Adrenal gland (tissue), 12 donors: Measurements from ENCODE around the gene DUOXA2. TPM values are rescaled to one million over a fixed set of nuclear protein-coding genes. Genes with fewer than 3 reads are reported as not detected.

Experiments
- DNase-seq, 7 donors: peaks; one replicate each; pipeline ENCODE4 v3.0.0-alpha.2; 2019 to 2020
- H3K27ac ChIP-seq, 5 donors: fragments of 200-600 bp; sonication (generic) in 4 of 5; 1 replicate in 3 of 5; 2 replicates in 2 of 5; pipeline versions ENCODE4 v1.5.1 to v1.8.0; 2016 to 2020; ENCODE audit warnings: mild to moderate bottlenecking in 1 of 5
- H3K27me3 ChIP-seq: fragments of 200-600 bp; 2 replicates; pipeline ENCODE4 v1.8.0; 2021
- H3K36me3 ChIP-seq, 2 donors: fragments of 200-600 bp; replicated peaks in 1 of 2; 1 replicate in 1 of 2; 2 replicates in 1 of 2; pipeline versions ENCODE4 v1.5.1 to v1.8.0; 2018 to 2022
- H3K4me1 ChIP-seq, 2 donors: fragments of 200-600 bp; replicated peaks in 1 of 2; 1 replicate in 1 of 2; 2 replicates in 1 of 2; pipeline versions ENCODE4 v1.5.1 to v1.8.0; 2018 to 2021
- H3K4me3 ChIP-seq, 4 donors: fragments of 200-600 bp; sonication (generic) in 3 of 4; one replicate each; pipeline ENCODE4 v1.5.1; 2016 to 2018
- H3K9me3 ChIP-seq, 3 donors: fragments of 200-600 bp; sonication (generic) in 1 of 3; replicated peaks in 1 of 3; 1 replicate in 2 of 3; 2 replicates in 1 of 3; pipeline versions ENCODE4 v1.5.1 to v1.8.0; 2016 to 2021
- POLR2A ChIP-seq, 2 donors: fragments of 450-650 bp; IDR thresholded peaks; one replicate each; pipeline ENCODE4 v1.6.1; 2017; ENCODE audit warnings: antibody characterized with exemption in 2 of 2, mild to moderate bottlenecking in 2 of 2, moderate library complexity in 1 of 2
- WGBS, 4 donors: extraction: QIAGEN DNeasy Blood & Tissue Kit in 2 of 4; methylation state at CpG; one replicate each; pipeline versions ENCODE4 v1.1.5 to v1.1.7; 2013 to 2017; 5-methylcytosine and 5-hydroxymethylcytosine counted together
- intact Hi-C, 2 donors: fragments of 100-400 bp; cut with DNase I; formaldehyde crosslinking; loops; one replicate each; pipeline versions ENCODE4 v1.14.1 to v1.15.0; 2022 to 2023
- polyA plus RNA-seq, 3 donors: library from polyadenylated mRNA; stranded (reverse); fragments of 200-250 nt in 2 of 3; fragments of 350-450 nt in 1 of 3; fragmentation: Illumina TruSeq in 1 of 3; extraction: RNeasy Lipid Tissue Mini Kit (QIAGEN cat#74804) in 1 of 3; gene quantifications; one replicate each; pipeline ENCODE4 v1.2.3, GENCODE V29; 2013 to 2014
- total RNA-seq, 9 donors: library from RNA; depleted of rRNA in 4 of 9; stranded (reverse); fragments of >200 nt in 4 of 9; fragments of 120-200 nt in 1 of 9; fragmentation: NEBNext Ultra II Directional in 1 of 9; extraction: Animal tissue kit (Norgen Biotek cat#: 25700) in 1 of 9; gene quantifications; one replicate each; pipeline versions ENCODE4 v1.1.0 to v1.2.4, GENCODE V29; 2013 to 2023
- TF ChIP-seq, protein P1 (sequence below), 6 experiments: fragments of 450-650 bp in 4 of 6; fragments of 200-600 bp in 2 of 6; sonication (generic) in 1 of 6; IDR thresholded peaks; 1 replicate in 5 of 6; 2 replicates in 1 of 6; pipeline versions ENCODE4 v1.5.1 to v1.8.0; 2016 to 2021; ENCODE audit warnings: antibody characterized with exemption in 6 of 6, mild to moderate bottlenecking in 2 of 6, moderate library complexity in 1 of 6
- donor health status: healthy with polysubstance abuse.
- donor health status: Bipolar disorder and iron deficiency.
- donor health status: DM: yes; HTN: yes; CAD: no.
- donor health status: DM: no; HTN: no; CAD: no.
- donor health status: DM: no; HTN: no; CAD: no.
- donor health status: DM: yes; HTN: yes; CAD: no.

Gene DUOXA2
- total and polyA plus RNA-seq, 12 donors = 0.11 to 4.1 (median 0.85) TPM; not detected in 4

DNA sequence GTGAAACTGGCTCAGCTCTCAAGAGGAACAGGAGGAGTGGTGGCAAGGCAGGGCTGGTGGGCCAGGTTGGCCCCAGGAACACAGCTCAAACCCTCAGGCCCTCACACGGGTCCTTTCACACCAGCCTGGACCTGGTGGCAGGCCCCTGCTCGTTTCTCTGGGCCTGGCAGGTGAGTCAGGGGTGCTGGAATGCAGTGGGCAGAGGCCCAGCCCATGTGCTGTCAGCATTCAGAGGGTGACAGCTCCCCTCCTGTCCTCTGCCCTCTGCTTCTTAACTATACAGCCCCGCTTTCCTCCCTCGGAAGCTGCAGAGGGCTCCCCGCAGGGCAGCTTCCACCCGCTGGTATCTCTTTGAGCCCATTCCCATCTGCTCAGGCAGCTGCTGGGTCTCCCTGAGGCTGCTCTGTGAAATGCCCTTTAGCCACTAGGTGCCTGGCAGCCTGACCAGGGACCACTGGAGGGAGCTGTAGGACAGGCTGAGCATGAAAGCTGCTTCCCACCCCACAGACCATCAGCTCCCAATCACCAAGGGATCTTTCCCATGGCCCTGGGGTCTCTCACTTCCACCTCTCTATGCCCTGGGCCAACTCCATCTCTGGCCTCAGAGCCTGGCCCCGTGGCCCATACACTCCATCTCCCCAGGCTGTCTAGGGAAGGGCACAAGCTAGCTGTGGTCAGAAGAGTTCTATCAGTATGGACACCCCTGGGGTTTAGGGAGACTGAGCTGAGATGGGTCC lies 48.8 kb downstream of the DUOXA2 start:
- Histone ChIP-seq H3K36me3 (no peaks in the 10 kb centered on the region), H3K4me3 (no peak overlapping the region), H3K4me1 (peaks cover 6 to 20% of the 10 kb centered on the region in 2 donors), H3K27ac (peak overlapping the region in 2 of 5 donors; percentile 18 to 50), H3K27me3 (no peaks in the 10 kb centered on the region), H3K9me3 (no peaks in the 10 kb centered on the region)
- intact Hi-C loops = loop anchor here (10.0 kb wide), 2 partner anchors 232 to 242 kb away; a partner anchor contains a TSS
- peak; percentile 79 to 92 (median 84) for DNase-seq
- TF ChIP-seq, protein P1, sequence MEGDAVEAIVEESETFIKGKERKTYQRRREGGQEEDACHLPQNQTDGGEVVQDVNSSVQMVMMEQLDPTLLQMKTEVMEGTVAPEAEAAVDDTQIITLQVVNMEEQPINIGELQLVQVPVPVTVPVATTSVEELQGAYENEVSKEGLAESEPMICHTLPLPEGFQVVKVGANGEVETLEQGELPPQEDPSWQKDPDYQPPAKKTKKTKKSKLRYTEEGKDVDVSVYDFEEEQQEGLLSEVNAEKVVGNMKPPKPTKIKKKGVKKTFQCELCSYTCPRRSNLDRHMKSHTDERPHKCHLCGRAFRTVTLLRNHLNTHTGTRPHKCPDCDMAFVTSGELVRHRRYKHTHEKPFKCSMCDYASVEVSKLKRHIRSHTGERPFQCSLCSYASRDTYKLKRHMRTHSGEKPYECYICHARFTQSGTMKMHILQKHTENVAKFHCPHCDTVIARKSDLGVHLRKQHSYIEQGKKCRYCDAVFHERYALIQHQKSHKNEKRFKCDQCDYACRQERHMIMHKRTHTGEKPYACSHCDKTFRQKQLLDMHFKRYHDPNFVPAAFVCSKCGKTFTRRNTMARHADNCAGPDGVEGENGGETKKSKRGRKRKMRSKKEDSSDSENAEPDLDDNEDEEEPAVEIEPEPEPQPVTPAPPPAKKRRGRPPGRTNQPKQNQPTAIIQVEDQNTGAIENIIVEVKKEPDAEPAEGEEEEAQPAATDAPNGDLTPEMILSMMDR (IDR thresholded peaks at IDR 0.05) = peak; percentile 76 to 97 (median 93)
- no peak for TF ChIP-seq POLR2A (IDR thresholded peaks at IDR 0.05)
- WGBS, 4 donors = 6 to 19% (median 9%) methylated on average over 4 to 7 of the region's 7 CpGs

DNA sequence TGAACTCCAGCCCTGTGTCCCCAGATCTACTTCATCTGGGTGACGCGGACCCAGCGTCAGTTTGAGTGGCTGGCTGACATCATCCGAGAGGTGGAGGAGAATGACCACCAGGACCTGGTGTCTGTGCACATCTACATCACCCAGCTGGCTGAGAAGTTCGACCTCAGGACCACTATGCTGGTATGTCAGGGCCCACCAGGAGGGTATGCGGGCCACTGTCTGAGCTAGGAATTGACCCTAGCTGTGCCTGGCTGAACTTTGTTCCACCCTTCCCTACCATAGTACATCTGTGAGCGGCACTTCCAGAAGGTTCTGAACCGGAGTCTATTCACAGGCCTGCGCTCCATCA lies 49.4 kb downstream of the DUOXA2 start:
- Histone ChIP-seq H3K36me3 (no peaks in the 10 kb centered on the region), H3K4me1 (peaks cover 6 to 21% of the 10 kb centered on the region in 2 donors), H3K9me3 (no peaks in the 10 kb centered on the region), H3K27me3 (no peaks in the 10 kb centered on the region), H3K4me3 (no peak overlapping the region), H3K27ac (peak overlapping the region in 1 of 5 donors; percentile 50)
- no peak for TF ChIP-seq POLR2A (IDR thresholded peaks at IDR 0.05)
- TF ChIP-seq, protein P1 (IDR thresholded peaks at IDR 0.05) = no peak
- DNase-seq = no peak
- intact Hi-C loops = loop anchor here (10.0 kb wide), 2 partner anchors 231 to 241 kb away; a partner anchor contains a TSS
- 75 to 92% (median 80%) methylated on average over 6 to 9 of the region's 9 CpGs for WGBS, 4 donors

DNA sequence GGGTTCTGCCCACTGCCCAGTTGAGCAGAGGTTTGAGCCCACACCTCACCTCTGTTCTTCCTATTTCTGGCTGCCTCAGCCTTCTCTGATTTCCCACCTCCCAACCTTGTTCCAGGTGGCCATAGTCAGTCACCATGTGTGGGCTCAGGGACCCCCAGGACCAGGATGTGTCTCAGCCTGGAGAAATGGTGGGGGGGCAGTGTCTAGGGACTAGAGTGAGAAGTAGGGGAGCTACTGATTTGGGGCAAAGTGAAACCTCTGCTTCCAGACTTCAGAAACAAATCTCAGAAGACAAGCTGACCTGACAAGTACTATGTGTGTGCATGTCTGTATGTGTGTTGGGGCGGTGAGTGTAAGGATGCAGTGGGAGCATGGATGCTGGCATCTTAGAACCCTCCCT lies 50.8 kb downstream of the DUOXA2 start:
- intact Hi-C loops = loop anchor here (5.0 to 10.0 kb wide), 4 partner anchors 37 to 240 kb away; a partner anchor contains a TSS
- TF ChIP-seq POLR2A (IDR thresholded peaks at IDR 0.05) = no peak
- TF ChIP-seq, protein P1 (IDR thresholded peaks at IDR 0.05) = no peak
- no peaks in the 10 kb centered on the region for H3K27me3 ChIP-seq
- H3K4me1 ChIP-seq = peaks cover 6 to 21% of the 10 kb centered on the region in 2 donors
- H3K4me3 ChIP-seq = no peak overlapping the region
- WGBS, 4 donors = 88 to 94% (median 93%) methylated on average over 1 of the region's 1 CpG
- H3K9me3 ChIP-seq = no peaks in the 10 kb centered on the region
- H3K27ac ChIP-seq = no peak overlapping the region
- H3K36me3 ChIP-seq = no peaks in the 10 kb centered on the region
- DNase-seq = no peak

DNA sequence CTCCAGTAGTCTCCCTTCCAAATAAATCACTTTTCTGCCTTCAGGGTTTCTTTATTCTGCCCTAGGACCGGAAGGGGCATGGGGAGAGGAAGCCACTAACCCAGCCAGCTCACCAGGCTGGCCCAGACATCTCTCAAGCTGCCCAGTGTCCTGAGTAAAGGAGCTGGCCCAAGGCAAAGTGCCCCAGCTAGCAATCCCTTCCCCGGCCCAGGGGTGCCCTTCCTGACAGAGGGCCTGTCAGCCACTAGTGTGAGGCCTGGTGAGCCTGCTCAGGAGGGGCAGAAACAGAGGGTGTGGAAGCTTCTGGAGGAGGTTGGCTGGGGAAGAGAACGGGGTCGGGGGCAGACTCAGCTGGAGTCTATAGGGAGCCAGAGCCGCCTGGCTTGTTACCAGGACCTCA lies 51.4 kb downstream of the DUOXA2 start:
- Histone ChIP-seq H3K27me3 (no peaks in the 10 kb centered on the region), H3K36me3 (no peaks in the 10 kb centered on the region), H3K27ac (peak overlapping the region in 1 of 5 donors; percentile 97), H3K4me3 (no peak overlapping the region), H3K4me1 (peaks cover 6 to 21% of the 10 kb centered on the region in 2 donors), H3K9me3 (no peaks in the 10 kb centered on the region)
- TF ChIP-seq POLR2A (IDR thresholded peaks at IDR 0.05) = no peak
- TF ChIP-seq, protein P1 (IDR thresholded peaks at IDR 0.05) = no peak
- WGBS, 4 donors = 82 to 88% (median 87%) methylated on average over 4 to 5 of the region's 5 CpGs
- no peak for DNase-seq
- intact Hi-C loops = loop anchor here (5.0 to 10.0 kb wide), 4 partner anchors 37 to 239 kb away; a partner anchor contains a TSS
